ENCODE results near the gene RCAN1. TPM values are rescaled to one million over a fixed set of nuclear protein-coding genes. Genes with fewer than 3 reads are reported as not detected.

Gene RCAN1
- polyA plus RNA-seq, 2 of the 4 experiments (the other 2 are of a cell fraction) = 10.2 to 11.9 TPM

- ATAC-seq = no peak
Measured at GRCh38 chr21:34535886-34536285, 79.0 kb downstream of the RCAN1 start.

More at GRCh38 chr21:34535886-34536285, 79.0 kb downstream of the RCAN1 start:
- no peak overlapping the region for H3K27ac ChIP-seq
- POLR2A ChIA-PET = no interaction called here
- no peak overlapping the region for H3K4me2 ChIP-seq
- no peaks in the 10 kb centered on the region for H3K4me1 ChIP-seq
- WGBS (ENCODE audit: missing lambda C conversion rate) = 86% methylated on average over 3 of the region's 3 CpGs
- no peak for DNase-seq (ENCODE audit: low read depth in 1 of 2, low spot score in 1 of 2)
- H3K9me3 ChIP-seq = no peaks in the 10 kb centered on the region
- CTCF ChIA-PET = no interaction called here
- TF ChIP-seq KDM1A (IDR thresholded peaks at IDR 0.05; ENCODE audit: low read depth) (no peak), SMC3 (IDR thresholded peaks at IDR 0.05) (no peak), BCL3 (IDR thresholded peaks at IDR 0.05) (no peak), FOSL2 (IDR thresholded peaks at IDR 0.05) (no peak), FOSL2 (CRISPR knock-in tag; IDR thresholded peaks at IDR 0.05) (no peak), HDAC2 (IDR thresholded peaks at IDR 0.05) (no peak), NR3C1 (IDR thresholded peaks at IDR 0.05) (no peak), HMGXB4 (CRISPR knock-in tag; IDR thresholded peaks at IDR 0.05; ENCODE audit: borderline replicate concordance) (no peak), CTCF (IDR thresholded peaks at IDR 0.05) (no peak), E2F6 (IDR thresholded peaks at IDR 0.05; ENCODE audit: borderline replicate concordance, low read depth) (no peak), PBX3 (IDR thresholded peaks at IDR 0.05) (no peak), JUN (IDR thresholded peaks at IDR 0.05) (no peak), HOXB5 (CRISPR knock-in tag; IDR thresholded peaks at IDR 0.05) (no peak), USF2 (IDR thresholded peaks at IDR 0.05) (no peak)
- no peak overlapping the region for H3K4me3 ChIP-seq
- FAIRE-seq = no peak
